ENCODE data around the gene NOP9. TPM values are rescaled to one million over a fixed set of nuclear protein-coding genes. Genes with fewer than 3 reads are reported as not detected.

The NOP9 gene
- total and polyA plus RNA-seq, 8 donors = 22.4 to 28.4 (median 25.1) TPM

- H3K4me1 ChIP-seq = peaks cover 23 to 54% of the 10 kb centered on the region in 2 donors
- no peaks in the 10 kb centered on the region for H3K27me3 ChIP-seq
- peaks cover 0 to 40% of the 10 kb centered on the region in 2 donors for H3K36me3 ChIP-seq
- intact Hi-C loops (cut with DNase I) = no loop called here
- ATAC-seq (peak; percentile 91), DNase-seq (peak; percentile 72 to 97 (median 92))
- TF ChIP-seq CTCF (IDR thresholded peaks at IDR 0.05) = peak; percentile 66 to 78
- H3K4me3 ChIP-seq = peak within 1 kb of the TSS; percentile 77 to 84
- H3K27ac ChIP-seq = peak within 1 kb of the TSS; percentile 97 to 99
- H3K9me3 ChIP-seq = no peaks in the 10 kb centered on the region
These were observed 28.4 kb upstream of the NOP9 start, which contains the start of gene RABGGTA for GRCh38 chr14:24271134-24271833. Gene RABGGTA, minus strand, starts transcription at chr14:24271597. Its CDS starts 482 bp downstream, at chr14:24271115.

- no peak for TF ChIP-seq CTCF (IDR thresholded peaks at IDR 0.05)
- H3K27ac ChIP-seq = peak overlapping the region; percentile 97 to 99
- peaks cover 0 to 34% of the 10 kb centered on the region in 2 donors for H3K36me3 ChIP-seq
- H3K4me1 ChIP-seq = peaks cover 23 to 58% of the 10 kb centered on the region in 2 donors
- DNase-seq (no peak), ATAC-seq (no peak)
- H3K4me3 ChIP-seq = peak overlapping the region; percentile 77 to 84
- H3K9me3 ChIP-seq = no peaks in the 10 kb centered on the region
- H3K27me3 ChIP-seq = no peaks in the 10 kb centered on the region
- intact Hi-C loops (cut with DNase I) = no loop called here
These were observed 27.8 kb upstream of the NOP9 start for GRCh38 chr14:24271834-24272263.

- ATAC-seq (peak; percentile 2), DNase-seq (peak in 1 of 4 donors; percentile 30)
- H3K36me3 ChIP-seq = peaks cover 0 to 28% of the 10 kb centered on the region in 2 donors
- no peaks in the 10 kb centered on the region for H3K27me3 ChIP-seq
- no peak overlapping the region for H3K4me3 ChIP-seq
- intact Hi-C loops (cut with DNase I) = no loop called here
- H3K4me1 ChIP-seq = peaks cover 23 to 65% of the 10 kb centered on the region in 2 donors
- peak overlapping the region; percentile 97 to 99 for H3K27ac ChIP-seq
- TF ChIP-seq CTCF (IDR thresholded peaks at IDR 0.05) = no peak
- H3K9me3 ChIP-seq = no peaks in the 10 kb centered on the region
These were observed 27.2 kb upstream of the NOP9 start for GRCh38 chr14:24272467-24272866.

GRCh38 chr14:24273422-24273998 is 26.1 kb upstream of the NOP9 start:
- no peak for ATAC-seq
- intact Hi-C loops (cut with DNase I) = no loop called here
- no peak for DNase-seq
- H3K36me3 ChIP-seq = peaks cover 0 to 18% of the 10 kb centered on the region in 2 donors
- peak overlapping the region; percentile 97 to 99 for H3K27ac ChIP-seq
- H3K4me3 ChIP-seq = no peak overlapping the region
- TF ChIP-seq CTCF (IDR thresholded peaks at IDR 0.05) = no peak
- no peaks in the 10 kb centered on the region for H3K27me3 ChIP-seq
- peaks cover 23 to 75% of the 10 kb centered on the region in 2 donors for H3K4me1 ChIP-seq
- no peaks in the 10 kb centered on the region for H3K9me3 ChIP-seq

- intact Hi-C loops (cut with DNase I) = no loop called here
- DNase-seq = peak in 1 of 4 donors; percentile 44
- no peak for TF ChIP-seq CTCF (IDR thresholded peaks at IDR 0.05)
- no peaks in the 10 kb centered on the region for H3K9me3 ChIP-seq
- no peaks in the 10 kb centered on the region for H3K27me3 ChIP-seq
- no peak overlapping the region for H3K4me3 ChIP-seq
- peak; percentile 49 for ATAC-seq
- peaks cover 0 to 12% of the 10 kb centered on the region in 2 donors for H3K36me3 ChIP-seq
- peak overlapping the region; percentile 97 to 99 for H3K27ac ChIP-seq
- H3K4me1 ChIP-seq = peaks cover 23 to 81% of the 10 kb centered on the region in 2 donors
These were observed 25.5 kb upstream of the NOP9 start for GRCh38 chr14:24274101-24274543.
